HK-2 (cell line): ENCODE data around the gene BPIFB2.

Experiments used
- DNase-seq: peaks from one replicate; pipeline ENCODE4 v3.0.0-alpha.2; 2018; ENCODE audit not compliant: unreplicated experiment

The BPIFB2 gene

GRCh38 chr20:32985596-32985995, 21.9 kb upstream of the BPIFB2 start:
- no peak for DNase-seq

GRCh38 chr20:32986331-32986966, 21.1 kb upstream of the BPIFB2 start:
- DNase-seq: no peak

GRCh38 chr20:32987044-32987825, 20.3 kb upstream of the BPIFB2 start:
- DNase-seq: no peak

GRCh38 chr20:32988008-32988407, 19.5 kb upstream of the BPIFB2 start:
- DNase-seq: no peak

DNA sequence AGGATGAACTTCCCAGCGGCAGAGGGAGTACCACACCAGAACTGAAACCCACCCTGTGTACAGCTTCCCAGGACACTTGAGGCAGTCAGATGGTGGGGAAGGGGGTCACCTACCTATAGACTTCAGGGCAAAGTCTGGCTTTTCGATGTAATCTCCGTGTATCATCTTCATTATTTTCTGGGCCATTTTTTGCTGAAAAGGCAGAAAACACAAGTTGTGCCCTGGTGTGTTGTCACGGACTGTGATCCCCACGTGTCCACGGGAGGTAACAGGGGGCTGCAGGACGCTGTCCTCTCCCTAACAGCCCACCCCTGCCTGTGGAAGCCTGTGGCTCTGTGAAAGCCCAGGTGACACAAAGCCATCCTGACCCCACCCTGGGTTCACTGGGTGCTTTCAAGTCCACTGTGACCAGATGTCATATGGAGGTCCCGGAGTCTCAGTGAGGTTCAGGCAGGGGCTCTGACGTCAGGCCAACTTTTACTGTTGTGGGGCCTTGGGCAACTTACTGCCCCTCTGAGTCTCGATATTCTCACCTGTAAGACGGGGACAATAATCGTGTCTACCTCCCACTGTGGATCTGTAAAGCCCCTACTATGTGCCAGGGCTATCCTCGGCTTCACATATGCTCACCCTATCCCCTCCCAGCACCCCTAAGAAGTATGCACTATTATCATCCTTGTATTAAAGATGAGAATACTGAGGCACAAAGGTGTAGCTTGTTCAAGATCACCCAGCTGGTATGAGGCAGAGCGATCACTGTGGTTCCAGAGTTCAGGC, 17.8 kb upstream of the BPIFB2 start:
- no peak for DNase-seq

GRCh38 chr20:32990426-32990825, 17.1 kb upstream of the BPIFB2 start:
- DNase-seq: no peak

- no peak for DNase-seq
Measured at GRCh38 chr20:32991383-32991782, 16.1 kb upstream of the BPIFB2 start.

GRCh38 chr20:32991792-32992641, 15.5 kb upstream of the BPIFB2 start:
- DNase-seq: no peak

GRCh38 chr20:32993496-32994050, 13.9 kb upstream of the BPIFB2 start:
- DNase-seq: no peak

DNA sequence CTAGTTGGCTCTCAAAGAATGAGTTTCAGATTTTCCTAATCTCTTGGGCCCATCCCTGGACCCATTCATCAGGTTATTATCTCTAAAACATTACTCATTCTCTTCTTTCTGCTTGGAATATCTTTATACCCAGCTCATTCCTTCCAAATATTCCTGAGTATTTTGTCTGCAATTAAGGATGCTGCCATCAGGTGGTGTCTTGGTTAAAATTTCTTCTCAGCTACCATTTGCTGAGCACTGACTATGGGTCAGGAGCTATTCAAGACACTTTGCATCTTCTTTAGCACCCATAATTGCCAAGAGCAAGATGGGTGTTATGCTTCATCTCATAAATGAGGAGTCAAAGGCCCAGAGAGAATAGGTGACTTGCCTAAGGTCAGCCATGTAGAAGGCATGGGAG, 11.7 kb upstream of the BPIFB2 start:
- no peak for DNase-seq

DNA sequence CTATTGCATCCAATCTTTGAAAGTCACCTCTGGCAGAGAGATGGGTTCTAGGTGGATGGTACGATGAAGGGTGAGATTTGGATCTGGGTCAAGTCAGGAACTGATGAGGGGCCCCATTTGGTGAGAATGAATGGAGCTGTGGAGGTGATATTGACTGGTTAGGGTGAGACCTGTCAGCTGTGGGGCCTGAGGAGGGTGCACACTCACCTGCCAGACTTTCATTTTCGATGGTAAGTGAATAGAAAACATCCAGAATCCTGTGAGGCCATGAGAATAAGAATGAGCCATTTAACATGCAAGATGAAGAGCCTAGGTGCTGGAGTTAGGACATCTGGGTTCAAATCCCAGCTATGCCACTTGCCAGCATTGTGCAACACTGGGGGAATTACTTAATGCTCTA, 10.1 kb upstream of the BPIFB2 start:
- DNase-seq: no peak

DNA sequence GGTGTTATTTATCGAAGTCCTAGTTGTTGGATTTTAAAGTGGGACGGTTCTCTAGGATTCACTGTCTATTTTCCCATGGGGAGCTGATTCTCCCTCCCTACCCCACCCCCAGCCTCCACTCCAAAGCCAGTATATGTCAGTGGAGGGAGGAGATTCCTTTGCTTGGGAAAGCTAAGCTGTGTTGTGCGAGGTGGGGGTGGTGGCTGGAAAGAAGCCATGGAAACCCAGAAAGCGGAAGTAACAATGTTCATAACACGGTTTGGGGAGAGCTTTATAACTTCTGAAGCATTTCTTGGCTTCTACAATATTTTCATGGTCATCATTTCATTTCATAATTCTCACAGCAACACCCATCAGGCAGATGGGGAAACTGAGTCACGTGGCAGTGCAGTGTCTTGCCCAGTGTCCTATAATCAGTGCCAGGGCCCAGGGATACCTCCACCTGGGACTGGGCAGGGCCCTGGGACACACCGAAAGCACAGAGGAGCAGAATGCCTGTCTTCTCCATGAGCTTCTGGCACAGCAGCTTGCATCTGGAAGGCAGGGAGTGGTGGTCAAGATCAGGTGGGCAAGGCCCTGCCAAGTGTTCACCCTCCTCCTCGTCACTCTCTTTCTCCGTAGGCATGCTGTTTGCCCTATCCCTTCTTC, 7.8 kb upstream of the BPIFB2 start:
- no peak for DNase-seq

DNA sequence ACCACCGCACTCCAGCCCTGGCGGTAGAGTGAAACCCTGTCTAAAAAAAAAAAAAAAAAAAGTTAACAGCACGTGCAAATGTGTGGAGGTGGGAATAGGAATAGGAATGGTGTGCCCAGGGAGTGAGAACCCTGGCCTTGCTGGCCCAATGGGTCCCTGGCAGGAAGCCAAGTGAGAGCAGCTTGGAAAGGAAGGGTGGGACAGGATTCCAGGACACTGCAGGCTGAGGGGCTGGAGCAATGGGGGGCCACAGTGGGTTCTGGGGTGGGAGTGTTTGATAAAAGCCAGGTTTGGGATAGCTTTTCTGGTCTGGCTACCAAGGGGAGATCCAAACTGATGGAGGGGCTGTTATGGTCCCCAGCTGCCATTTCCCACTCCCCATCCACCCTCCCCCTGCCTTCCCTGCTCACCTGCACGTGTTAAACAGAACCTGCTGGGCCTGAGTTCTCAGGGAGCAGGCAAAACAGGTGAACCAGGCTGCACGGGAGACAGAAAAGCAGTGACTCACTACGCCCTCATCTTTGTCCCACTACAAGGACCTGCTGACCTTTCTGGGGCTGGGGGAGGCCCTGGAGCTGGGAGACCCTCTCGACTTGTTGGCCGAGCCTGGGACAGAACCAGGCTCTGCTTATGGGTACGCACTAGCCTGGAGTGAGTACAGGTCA, 6.6 kb upstream of the BPIFB2 start:
- DNase-seq: no peak

DNA sequence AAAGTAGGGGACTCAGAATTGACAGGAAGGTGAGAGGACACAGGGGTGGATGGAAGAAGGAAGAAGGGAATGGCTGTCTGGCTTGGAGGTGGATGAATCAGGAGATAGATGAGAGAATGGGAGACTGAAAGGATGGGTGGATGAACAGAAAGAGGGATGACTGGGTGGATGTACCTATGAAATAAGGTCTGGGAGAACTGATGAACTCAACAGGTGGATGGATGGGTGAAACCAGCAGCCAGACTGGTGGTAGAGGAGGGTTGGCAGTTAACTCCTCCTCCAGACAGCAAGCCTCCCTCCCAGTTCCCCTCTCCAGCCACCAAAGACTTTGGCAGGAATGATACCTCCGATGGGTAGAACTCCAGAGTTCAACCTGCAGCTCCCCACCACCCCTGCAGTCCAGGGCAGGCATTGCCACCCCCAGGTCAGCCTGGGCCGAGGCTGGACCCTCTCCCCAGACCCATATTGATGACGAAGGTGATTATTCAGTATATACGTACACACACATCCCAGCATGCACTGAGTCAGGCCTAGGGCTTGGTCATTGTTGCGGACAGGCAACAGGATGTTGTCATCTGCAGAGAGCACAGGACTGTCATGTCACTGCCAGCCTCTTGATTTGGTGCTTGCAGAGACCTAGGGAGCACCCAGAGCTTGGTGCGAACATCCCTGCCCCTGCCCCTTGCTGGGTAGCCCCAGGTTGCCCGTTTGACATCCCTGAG, 5.3 kb upstream of the BPIFB2 start:
- no peak for DNase-seq

- no peak for DNase-seq
Measured at GRCh38 chr20:33004141-33004751, 3.3 kb upstream of the BPIFB2 start, which contains the start of gene SUN5. Gene SUN5 (minus strand): TSS chr20:33004433. CDS start chr20:33004340, 93 bp downstream.

- peak; percentile 7 for DNase-seq
Measured at GRCh38 chr20:33005132-33005566, 2.4 kb upstream of the BPIFB2 start.

DNA sequence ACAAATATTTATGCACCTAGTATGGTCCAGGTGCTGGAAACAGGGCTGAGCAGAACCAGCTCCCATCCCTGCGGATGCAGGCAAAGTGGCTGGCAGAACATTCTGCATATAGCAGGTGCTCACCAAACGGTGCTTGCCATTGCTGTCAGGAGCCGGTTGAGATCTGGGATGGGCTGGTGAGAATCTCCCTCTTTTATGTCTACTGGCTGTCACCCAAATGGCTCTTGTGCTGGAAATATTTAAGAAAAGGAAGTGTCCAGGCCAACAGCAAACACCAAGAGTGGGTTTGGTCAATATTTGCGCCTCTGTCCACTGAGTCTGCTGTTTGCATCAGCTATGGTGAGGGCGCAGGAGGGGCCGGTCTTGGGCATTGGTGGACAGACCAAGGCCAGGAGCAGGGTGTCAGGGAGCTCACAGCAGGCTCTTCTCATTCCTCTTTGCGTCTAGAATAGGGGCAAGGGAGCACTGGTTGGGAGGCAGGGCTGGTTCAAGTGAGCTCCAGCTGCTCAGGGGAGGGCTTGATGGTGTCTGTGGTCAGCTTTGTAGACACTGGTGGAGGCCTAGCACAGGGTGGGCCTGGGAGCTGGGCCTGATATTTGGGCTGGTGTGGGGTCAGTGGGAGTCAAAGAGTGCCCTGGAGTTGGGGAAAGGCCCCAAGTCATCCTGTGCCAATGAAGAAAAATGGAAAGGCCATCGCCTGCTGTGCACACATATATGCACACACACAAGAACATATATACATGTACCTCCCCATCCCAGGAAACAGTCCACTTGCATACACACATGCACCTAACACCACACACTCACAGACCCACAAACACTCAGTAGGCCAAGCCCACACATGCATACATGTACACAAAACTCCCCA, 1.4 kb upstream of the BPIFB2 start:
- no peak for DNase-seq

GRCh38 chr20:33006776-33007375, 628 bp upstream of the BPIFB2 start:
- no peak for DNase-seq
